HepG2 (cell line): ENCODE measurements around the gene SYNPO. TPM values are rescaled to one million over a fixed set of nuclear protein-coding genes. Genes with fewer than 3 reads are reported as not detected.

ENCODE experiments used
- ATAC-seq: fragments of 200-7000 bp; cut with Tn5 transposase; 3 replicates; pipeline ENCODE4 v1.9.1; 2020; ENCODE audit warnings: mild to moderate bottlenecking, moderate library complexity
- BruUV-seq: library from RNA; stranded (reverse); fragments of 400-500 nt; replicated peaks from 2 replicates; lab custom pipeline; 2021; lab: Mats Ljungman, UMichigan
- CTCF ChIA-PET: fragments of 300-600 bp; formaldehyde crosslinking; extraction: SDS; loops from one replicate; lab custom pipeline; 2021; ENCODE audit warnings: low total read pairs, inconsistent platforms, low intra/inter-chr PET ratio; lab: Yijun Ruan, JAX
- POLR2A ChIA-PET: fragments of 350-600 bp; sonication (Branson Sonifier 250); formaldehyde crosslinking; loops from one replicate; lab custom pipeline; 2020; ENCODE audit warnings: antibody characterized with exemption, inconsistent platforms; lab: Yijun Ruan, JAX
- DNase-seq: peaks from one replicate; pipeline ENCODE4 v3.0.0-alpha.2; 2015; ENCODE audit warnings: low spot score
- FAIRE-seq: peaks from 3 replicates; lab custom pipeline; 2011; peaks lifted over from hg19 to GRCh38; lab: Jason Lieb, UNC
- H2AFZ ChIP-seq: one replicate; pipeline ENCODE4 v1.6.1; 2011; ENCODE audit warnings: low read length, inconsistent platforms
- H3K27ac ChIP-seq: fragments of 300-600 bp; 3 replicates; pipeline ENCODE4 v1.8.0; 2011; ENCODE audit warnings: mixed run types, mild to moderate bottlenecking, mixed read lengths, low read length, inconsistent platforms; ENCODE audit not compliant: insufficient read depth; ENCODE audit errors: extremely low read length
- H3K27me3 ChIP-seq, 2 experiments: fragments of 200-600 bp in 1 of 2; 2 replicates in 1 of 2; 3 replicates in 1 of 2; pipeline versions ENCODE4 v1.6.0 to v1.8.0; 2011; ENCODE audit warnings: low read length in 2 of 2, mild to moderate bottlenecking in 2 of 2, moderate library complexity in 2 of 2, inconsistent platforms in 1 of 2; ENCODE audit not compliant: insufficient read depth in 2 of 2, control insufficient read depth in 1 of 2
- H3K36me3 ChIP-seq, 2 experiments: fragments of 200-600 bp in 1 of 2; replicated peaks in 1 of 2; 2 replicates in 1 of 2; 3 replicates in 1 of 2; pipeline versions ENCODE4 v1.5.1 to v1.8.0; 2011; ENCODE audit warnings: low read length in 2 of 2, inconsistent platforms in 1 of 2; ENCODE audit not compliant: insufficient read depth in 2 of 2, control insufficient read depth in 1 of 2
- H3K4me1 ChIP-seq: 2 replicates; pipeline ENCODE4 v1.5.1; 2012; ENCODE audit warnings: low read length, inconsistent platforms; ENCODE audit not compliant: insufficient read depth
- H3K4me2 ChIP-seq: 2 replicates; pipeline ENCODE4 v1.6.0; 2011; ENCODE audit warnings: low read depth, low read length, inconsistent platforms
- H3K4me3 ChIP-seq, 3 experiments: fragments of 200-600 bp in 1 of 3; sonication (generic), shearing (Covaris generic) in 1 of 3; replicated peaks in 1 of 3; 2 replicates each; pipeline ENCODE4 v1.5.1; 2011 to 2016; ENCODE audit warnings: low read length in 3 of 3, inconsistent platforms in 2 of 3, low read depth in 2 of 3, mild to moderate bottlenecking in 2 of 3, control low read depth in 1 of 3, mixed read lengths in 1 of 3; ENCODE audit not compliant: insufficient read depth in 1 of 3
- H3K79me2 ChIP-seq: one replicate; pipeline ENCODE4 v1.6.1; 2011; ENCODE audit warnings: low read length, inconsistent platforms; ENCODE audit not compliant: insufficient read depth
- H3K9ac ChIP-seq: 2 replicates; pipeline ENCODE4 v1.6.0; 2011; ENCODE audit warnings: mild to moderate bottlenecking, low read depth, low read length, inconsistent platforms; ENCODE audit not compliant: insufficient read depth
- H3K9me3 ChIP-seq: 2 replicates; pipeline ENCODE4 v1.5.1; 2012; ENCODE audit warnings: mild to moderate bottlenecking, low read length
- H4K20me1 ChIP-seq: 2 replicates; pipeline ENCODE4 v1.6.0; 2011; ENCODE audit warnings: inconsistent platforms, mild to moderate bottlenecking, low read length, moderate library complexity; ENCODE audit not compliant: insufficient read depth
- ASH2L ChIP-seq: fragments of 300-600, 200-600 bp; sonication (generic); IDR thresholded peaks from 2 replicates; pipeline ENCODE4 v1.7.0; 2017; ENCODE audit warnings: low read depth, mild to moderate bottlenecking, moderate library complexity, mixed read lengths, low read length; ENCODE audit not compliant: insufficient read length
- CBX2 ChIP-seq, 2 experiments: fragments of 200-600 bp in 1 of 2; sonication (generic); formaldehyde crosslinking in 1 of 2; IDR thresholded peaks; 2 replicates each; pipeline versions ENCODE4 v1.7.0 to v1.8.1; 2018 to 2022; ENCODE audit warnings: low read depth in 2 of 2, low read length in 1 of 2, mild to moderate bottlenecking in 1 of 2, missing genetic modification reagents in 1 of 2
- GMEB1 ChIP-seq: sonication (generic); formaldehyde crosslinking; IDR thresholded peaks from 2 replicates; pipeline ENCODE4 v1.5.1; 2020; ENCODE audit warnings: missing genetic modification reagents, mild to moderate bottlenecking, borderline replicate concordance
- GZF1 ChIP-seq: sonication (generic); formaldehyde crosslinking; IDR thresholded peaks from 2 replicates; pipeline ENCODE4 v1.5.1; 2020; ENCODE audit warnings: mild to moderate bottlenecking, missing genetic modification reagents
- JDP2 ChIP-seq: sonication (generic); formaldehyde crosslinking; IDR thresholded peaks from 2 replicates; pipeline ENCODE4 v1.8.1; 2022; ENCODE audit warnings: missing genetic modification reagents, borderline replicate concordance
- KLF12 ChIP-seq: sonication (generic); formaldehyde crosslinking; IDR thresholded peaks from 2 replicates; pipeline ENCODE4 v1.4.0; 2020; ENCODE audit warnings: missing genetic modification reagents, borderline replicate concordance
- LCORL ChIP-seq, 2 experiments: fragments of 450-650 bp in 1 of 2; sonication (generic) in 1 of 2; formaldehyde crosslinking in 1 of 2; IDR thresholded peaks; 2 replicates each; pipeline versions ENCODE4 v1.5.0 to v1.6.1; 2017 to 2020; ENCODE audit warnings: antibody characterized with exemption in 1 of 2, missing genetic modification reagents in 1 of 2
- MBD4 ChIP-seq: IDR thresholded peaks from 2 replicates; pipeline ENCODE4 v1.6.1; 2012; ENCODE audit warnings: low read length, inconsistent platforms, borderline replicate concordance
- MED8 ChIP-seq: sonication (generic); formaldehyde crosslinking; IDR thresholded peaks from 2 replicates; pipeline ENCODE4 v1.8.1; 2023; ENCODE audit warnings: mild to moderate bottlenecking, missing genetic modification reagents; ENCODE audit not compliant: insufficient replicate concordance
- RFXAP ChIP-seq: sonication (generic); formaldehyde crosslinking; IDR thresholded peaks from 2 replicates; pipeline ENCODE4 v1.4.0; 2020; ENCODE audit warnings: missing genetic modification reagents, borderline replicate concordance
- SIN3B ChIP-seq: fragments of 150-350 bp; IDR thresholded peaks from 2 replicates; pipeline ENCODE4 v1.6.1; 2014; ENCODE audit warnings: low read length
- SMC3 ChIP-seq: IDR thresholded peaks from 2 replicates; pipeline ENCODE4 v1.6.1; 2011; ENCODE audit warnings: low read length, improper control_type of control experiment
- SP4 ChIP-seq: sonication (generic); formaldehyde crosslinking; IDR thresholded peaks from 2 replicates; pipeline ENCODE4 v1.8.1; 2023; ENCODE audit warnings: mild to moderate bottlenecking, missing genetic modification reagents
- ZBTB38 ChIP-seq: sonication (generic); formaldehyde crosslinking; IDR thresholded peaks from 2 replicates; pipeline ENCODE4 v1.5.1; 2020; ENCODE audit warnings: mild to moderate bottlenecking, missing genetic modification reagents
- ZNF124 ChIP-seq: sonication (generic); formaldehyde crosslinking; IDR thresholded peaks from 2 replicates; pipeline ENCODE4 v1.4.0; 2020; ENCODE audit warnings: missing genetic modification reagents
- ZNF230 ChIP-seq: sonication (generic); formaldehyde crosslinking; IDR thresholded peaks from 2 replicates; pipeline ENCODE4 v1.4.0; 2020; ENCODE audit warnings: mild to moderate bottlenecking, missing genetic modification reagents
- ZNF772 ChIP-seq: sonication (generic); formaldehyde crosslinking; IDR thresholded peaks from 2 replicates; pipeline ENCODE4 v1.5.0; 2020; ENCODE audit warnings: mild to moderate bottlenecking, missing genetic modification reagents
- ZSCAN21 ChIP-seq: sonication (generic); formaldehyde crosslinking; IDR thresholded peaks from 2 replicates; pipeline ENCODE4 v1.8.0; 2022; ENCODE audit warnings: mild to moderate bottlenecking, missing genetic modification reagents, moderate library complexity, borderline replicate concordance
- ZSCAN22 ChIP-seq: sonication (generic); formaldehyde crosslinking; IDR thresholded peaks from 2 replicates; pipeline ENCODE4 v1.4.0; 2020; ENCODE audit warnings: mild to moderate bottlenecking, missing genetic modification reagents
- WGBS: methylation state at CpG from one replicate; pipeline ENCODE4 v1.1.6; 2017; ENCODE audit warnings: low lambda C conversion rate; 5-methylcytosine and 5-hydroxymethylcytosine counted together
- in situ Hi-C: cut with HindIII; loops from 2 replicates; pipeline ENCODE4 v1.10.0; 2017; ENCODE audit warnings: low pct_unique_long_range_greater_than_20kb; ENCODE audit not compliant: extremely low pct_ligation_motif_present
- intact Hi-C: fragments of 100-400 bp; cut with micrococcal nuclease; formaldehyde crosslinking; loops from one replicate; pipeline ENCODE4 v1.10.0; 2022; ENCODE audit not compliant: unreplicated experiment
- polyA plus RNA-seq, 8 experiments: library from polyadenylated mRNA; depleted of rRNA in 3 of 8; stranded (reverse) in 7 of 8; unstranded in 1 of 8; fragments of >200 nt; fragmentation: Illumina TruSeq in 4 of 8; extraction: Trizol in 4 of 8; gene quantifications; 2 replicates each; pipeline versions ENCODE4 v1.2.1 to v1.2.3, GENCODE V29; 2011 to 2016; ENCODE audit warnings: low read depth in 4 of 8, missing spikeins in 1 of 8, mixed read lengths in 1 of 8; ENCODE audit not compliant: insufficient read depth in 1 of 8
- total RNA-seq, 5 experiments: library from RNA; depleted of rRNA; stranded (reverse); fragments of >200 nt; fragmentation: Illumina TruSeq; extraction: Trizol; gene quantifications; 2 replicates each; pipeline ENCODE4 v1.2.3, GENCODE V29; 2016; ENCODE audit warnings: low read depth in 1 of 5
- TF ChIP-seq, protein P1 (sequence below): sonication (generic); formaldehyde crosslinking; IDR thresholded peaks from 2 replicates; pipeline ENCODE4 v1.8.1; 2023; ENCODE audit warnings: mild to moderate bottlenecking, missing genetic modification reagents
- TF ChIP-seq, protein P2 (sequence below): sonication (generic); formaldehyde crosslinking; IDR thresholded peaks from 2 replicates; pipeline ENCODE4 v1.8.0; 2022; ENCODE audit warnings: mild to moderate bottlenecking, missing genetic modification reagents

The SYNPO gene
- total and polyA plus RNA-seq, 2 of the 13 experiments (the other 11 are each of a cell fraction or from before 2014, with no cell fraction given) = 0.09 to 0.30 TPM

GRCh38 chr5:150596313-150596712 lies 44.1 kb upstream of the SYNPO start (continued):
- TF ChIP-seq, protein P1, sequence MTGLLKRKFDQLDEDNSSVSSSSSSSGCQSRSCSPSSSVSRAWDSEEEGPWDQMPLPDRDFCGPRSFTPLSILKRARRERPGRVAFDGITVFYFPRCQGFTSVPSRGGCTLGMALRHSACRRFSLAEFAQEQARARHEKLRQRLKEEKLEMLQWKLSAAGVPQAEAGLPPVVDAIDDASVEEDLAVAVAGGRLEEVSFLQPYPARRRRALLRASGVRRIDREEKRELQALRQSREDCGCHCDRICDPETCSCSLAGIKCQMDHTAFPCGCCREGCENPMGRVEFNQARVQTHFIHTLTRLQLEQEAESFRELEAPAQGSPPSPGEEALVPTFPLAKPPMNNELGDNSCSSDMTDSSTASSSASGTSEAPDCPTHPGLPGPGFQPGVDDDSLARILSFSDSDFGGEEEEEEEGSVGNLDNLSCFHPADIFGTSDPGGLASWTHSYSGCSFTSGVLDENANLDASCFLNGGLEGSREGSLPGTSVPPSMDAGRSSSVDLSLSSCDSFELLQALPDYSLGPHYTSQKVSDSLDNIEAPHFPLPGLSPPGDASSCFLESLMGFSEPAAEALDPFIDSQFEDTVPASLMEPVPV (CRISPR knock-in tag) = no peak
- TF ChIP-seq JDP2 (no peak), ZNF772 (no peak), ZSCAN22 (CRISPR knock-in tag) (no peak), RFXAP (no peak), KLF12 (CRISPR knock-in tag) (no peak), SP4 (CRISPR knock-in tag) (no peak)

GRCh38 chr5:150596826-150597225 lies 43.6 kb upstream of the SYNPO start:
- H3K36me3 ChIP-seq = no peaks in the 10 kb centered on the region
- no peak overlapping the region for H3K4me3 ChIP-seq
- 57% methylated on average over 3 of the region's 3 CpGs for WGBS
- FAIRE-seq = no peak
- POLR2A ChIA-PET = no interaction called here
- no peaks in the 10 kb centered on the region for H3K79me2 ChIP-seq
- BruUV-seq = no TSS peak
- H3K9me3 ChIP-seq = no peaks in the 10 kb centered on the region
- intact Hi-C loops = no loop called here
- no peaks in the 10 kb centered on the region for H4K20me1 ChIP-seq
- H3K4me1 ChIP-seq = peaks cover 8% of the 10 kb centered on the region
- H2AFZ ChIP-seq = no peak overlapping the region
- DNase-seq = no peak
- no peak overlapping the region for H3K9ac ChIP-seq
- in situ Hi-C loops = no loop called here
- ATAC-seq = no peak
- H3K27ac ChIP-seq = no peak overlapping the region
- no peak overlapping the region for H3K4me2 ChIP-seq
- H3K27me3 ChIP-seq = peaks cover 8 to 57% of the 10 kb centered on the region in 2 experiments; a peak in 4 of 5 replicates
- CTCF ChIA-PET = no interaction called here
- no peak for TF ChIP-seq GMEB1 (CRISPR knock-in tag)
- TF ChIP-seq GZF1 (CRISPR knock-in tag) = no peak
- TF ChIP-seq ZNF124 (CRISPR knock-in tag) = no peak
- no peak for TF ChIP-seq ASH2L
- TF ChIP-seq ZSCAN21 (CRISPR knock-in tag) = no peak
- no peak for TF ChIP-seq ZNF230 (CRISPR knock-in tag)
- no peak for TF ChIP-seq SMC3
- no peak for TF ChIP-seq CBX2 (IDR thresholded peaks at IDR 0.05; ENCODE audit: low read depth, low read length)
- TF ChIP-seq CBX2 (CRISPR knock-in tag; IDR thresholded peaks at IDR 0.05; ENCODE audit: low read depth) = no peak
- TF ChIP-seq, protein P2, sequence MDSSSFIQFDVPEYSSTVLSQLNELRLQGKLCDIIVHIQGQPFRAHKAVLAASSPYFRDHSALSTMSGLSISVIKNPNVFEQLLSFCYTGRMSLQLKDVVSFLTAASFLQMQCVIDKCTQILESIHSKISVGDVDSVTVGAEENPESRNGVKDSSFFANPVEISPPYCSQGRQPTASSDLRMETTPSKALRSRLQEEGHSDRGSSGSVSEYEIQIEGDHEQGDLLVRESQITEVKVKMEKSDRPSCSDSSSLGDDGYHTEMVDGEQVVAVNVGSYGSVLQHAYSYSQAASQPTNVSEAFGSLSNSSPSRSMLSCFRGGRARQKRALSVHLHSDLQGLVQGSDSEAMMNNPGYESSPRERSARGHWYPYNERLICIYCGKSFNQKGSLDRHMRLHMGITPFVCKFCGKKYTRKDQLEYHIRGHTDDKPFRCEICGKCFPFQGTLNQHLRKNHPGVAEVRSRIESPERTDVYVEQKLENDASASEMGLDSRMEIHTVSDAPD = no peak
- TF ChIP-seq MED8 (CRISPR knock-in tag) = no peak
- TF ChIP-seq ZBTB38 = no peak
- no peak for TF ChIP-seq SIN3B
- TF ChIP-seq MBD4 = no peak
- no peak for TF ChIP-seq LCORL (IDR thresholded peaks at IDR 0.05)
- no peak for TF ChIP-seq LCORL (CRISPR knock-in tag; IDR thresholded peaks at IDR 0.05)
